Measurements from ENCODE around the gene PHLDA2.

Gene PHLDA2

DNA sequence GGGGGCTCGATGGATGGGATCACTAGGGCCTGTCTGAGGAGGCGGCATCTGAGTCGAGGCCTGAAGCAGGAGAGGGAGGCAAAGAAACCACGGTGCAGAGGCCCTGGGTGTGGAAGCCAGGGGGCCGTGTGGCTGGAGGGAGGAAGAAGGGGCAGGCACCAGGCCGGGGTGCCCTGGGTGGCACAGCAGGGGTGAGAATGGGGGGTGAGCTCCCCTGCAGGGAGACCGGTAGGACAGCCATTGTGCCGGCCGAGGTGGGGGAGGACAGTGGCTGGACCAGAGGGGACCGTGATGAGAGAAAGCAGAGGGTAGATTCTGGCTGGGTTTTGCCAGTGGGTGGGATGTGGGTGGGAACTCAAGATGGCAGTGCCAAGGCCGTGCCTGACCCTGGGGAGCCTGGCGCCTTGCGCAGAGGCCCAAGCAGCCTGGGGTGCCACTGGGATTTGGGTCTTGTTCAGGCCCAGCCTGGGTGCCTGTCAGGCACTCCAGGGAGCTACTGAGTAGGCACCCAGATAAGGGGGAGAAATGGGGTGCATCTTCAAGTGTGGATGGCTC, 18.7 kb downstream of the PHLDA2 start:
- CTCF ChIA-PET, result interaction anchor here (0.7 kb wide), 1 partner anchor 375 kb away, joined by 3 read pairs; no protein-coding TSS in a partner anchor
- H3K27ac ChIP-seq (ENCODE audit: extremely low read depth, low read depth, low read length), result no peak overlapping the region
- TF ChIP-seq YY2 (tag by site-specific recombination; IDR thresholded peaks at IDR 0.05) (no peak), ZNF114 (tag by site-specific recombination; IDR thresholded peaks at IDR 0.05) (no peak), ZBTB8A (tag by site-specific recombination; IDR thresholded peaks at IDR 0.05) (no peak), ZNF302 (tag by site-specific recombination; IDR thresholded peaks at IDR 0.05; ENCODE audit: low read depth) (no peak), ZFHX2 (tag by site-specific recombination; conservative IDR thresholded peaks at IDR 0.05) (peak; percentile 38), ZIC2 (tag by site-specific recombination; IDR thresholded peaks at IDR 0.05) (peak; percentile 70), ZNF677 (tag by site-specific recombination; IDR thresholded peaks at IDR 0.05) (no peak), ZBTB20 (tag by site-specific recombination; IDR thresholded peaks at IDR 0.05) (no peak), ZFP41 (tag by site-specific recombination; IDR thresholded peaks at IDR 0.05; ENCODE audit: borderline replicate concordance) (no peak), ZNF830 (tag by site-specific recombination; IDR thresholded peaks at IDR 0.05; ENCODE audit: low read depth) (no peak), REST (tag by site-specific recombination; IDR thresholded peaks at IDR 0.05) (no peak), ZEB2 (tag by site-specific recombination; IDR thresholded peaks at IDR 0.05) (no peak), ZNF776 (tag by site-specific recombination; IDR thresholded peaks at IDR 0.05; ENCODE audit: borderline replicate concordance) (no peak), ZBTB11 (tag by site-specific recombination; conservative IDR thresholded peaks at IDR 0.05; ENCODE audit: low read depth) (no peak), ZNF37A (tag by site-specific recombination; IDR thresholded peaks at IDR 0.05) (no peak), OSR2 (tag by site-specific recombination; IDR thresholded peaks at IDR 0.05) (no peak), INSM2 (tag by site-specific recombination; IDR thresholded peaks at IDR 0.05) (no peak)
- TF ChIP-seq, protein P1, sequence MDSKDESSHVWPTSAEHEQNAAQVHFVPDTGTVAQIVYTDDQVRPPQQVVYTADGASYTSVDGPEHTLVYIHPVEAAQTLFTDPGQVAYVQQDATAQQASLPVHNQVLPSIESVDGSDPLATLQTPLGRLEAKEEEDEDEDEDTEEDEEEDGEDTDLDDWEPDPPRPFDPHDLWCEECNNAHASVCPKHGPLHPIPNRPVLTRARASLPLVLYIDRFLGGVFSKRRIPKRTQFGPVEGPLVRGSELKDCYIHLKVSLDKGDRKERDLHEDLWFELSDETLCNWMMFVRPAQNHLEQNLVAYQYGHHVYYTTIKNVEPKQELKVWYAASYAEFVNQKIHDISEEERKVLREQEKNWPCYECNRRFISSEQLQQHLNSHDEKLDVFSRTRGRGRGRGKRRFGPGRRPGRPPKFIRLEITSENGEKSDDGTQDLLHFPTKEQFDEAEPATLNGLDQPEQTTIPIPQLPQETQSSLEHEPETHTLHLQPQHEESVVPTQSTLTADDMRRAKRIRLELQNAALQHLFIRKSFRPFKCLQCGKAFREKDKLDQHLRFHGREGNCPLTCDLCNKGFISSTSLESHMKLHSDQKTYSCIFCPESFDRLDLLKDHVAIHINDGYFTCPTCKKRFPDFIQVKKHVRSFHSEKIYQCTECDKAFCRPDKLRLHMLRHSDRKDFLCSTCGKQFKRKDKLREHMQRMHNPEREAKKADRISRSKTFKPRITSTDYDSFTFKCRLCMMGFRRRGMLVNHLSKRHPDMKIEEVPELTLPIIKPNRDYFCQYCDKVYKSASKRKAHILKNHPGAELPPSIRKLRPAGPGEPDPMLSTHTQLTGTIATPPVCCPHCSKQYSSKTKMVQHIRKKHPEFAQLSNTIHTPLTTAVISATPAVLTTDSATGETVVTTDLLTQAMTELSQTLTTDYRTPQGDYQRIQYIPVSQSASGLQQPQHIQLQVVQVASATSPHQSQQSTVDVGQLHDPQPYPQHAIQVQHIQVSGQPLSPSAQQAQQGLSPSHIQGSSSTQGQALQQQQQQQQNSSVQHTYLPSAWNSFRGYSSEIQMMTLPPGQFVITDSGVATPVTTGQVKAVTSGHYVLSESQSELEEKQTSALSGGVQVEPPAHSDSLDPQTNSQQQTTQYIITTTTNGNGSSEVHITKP (tag by site-specific recombination; IDR thresholded peaks at IDR 0.05), result no peak
- TF ChIP-seq, protein P2, sequence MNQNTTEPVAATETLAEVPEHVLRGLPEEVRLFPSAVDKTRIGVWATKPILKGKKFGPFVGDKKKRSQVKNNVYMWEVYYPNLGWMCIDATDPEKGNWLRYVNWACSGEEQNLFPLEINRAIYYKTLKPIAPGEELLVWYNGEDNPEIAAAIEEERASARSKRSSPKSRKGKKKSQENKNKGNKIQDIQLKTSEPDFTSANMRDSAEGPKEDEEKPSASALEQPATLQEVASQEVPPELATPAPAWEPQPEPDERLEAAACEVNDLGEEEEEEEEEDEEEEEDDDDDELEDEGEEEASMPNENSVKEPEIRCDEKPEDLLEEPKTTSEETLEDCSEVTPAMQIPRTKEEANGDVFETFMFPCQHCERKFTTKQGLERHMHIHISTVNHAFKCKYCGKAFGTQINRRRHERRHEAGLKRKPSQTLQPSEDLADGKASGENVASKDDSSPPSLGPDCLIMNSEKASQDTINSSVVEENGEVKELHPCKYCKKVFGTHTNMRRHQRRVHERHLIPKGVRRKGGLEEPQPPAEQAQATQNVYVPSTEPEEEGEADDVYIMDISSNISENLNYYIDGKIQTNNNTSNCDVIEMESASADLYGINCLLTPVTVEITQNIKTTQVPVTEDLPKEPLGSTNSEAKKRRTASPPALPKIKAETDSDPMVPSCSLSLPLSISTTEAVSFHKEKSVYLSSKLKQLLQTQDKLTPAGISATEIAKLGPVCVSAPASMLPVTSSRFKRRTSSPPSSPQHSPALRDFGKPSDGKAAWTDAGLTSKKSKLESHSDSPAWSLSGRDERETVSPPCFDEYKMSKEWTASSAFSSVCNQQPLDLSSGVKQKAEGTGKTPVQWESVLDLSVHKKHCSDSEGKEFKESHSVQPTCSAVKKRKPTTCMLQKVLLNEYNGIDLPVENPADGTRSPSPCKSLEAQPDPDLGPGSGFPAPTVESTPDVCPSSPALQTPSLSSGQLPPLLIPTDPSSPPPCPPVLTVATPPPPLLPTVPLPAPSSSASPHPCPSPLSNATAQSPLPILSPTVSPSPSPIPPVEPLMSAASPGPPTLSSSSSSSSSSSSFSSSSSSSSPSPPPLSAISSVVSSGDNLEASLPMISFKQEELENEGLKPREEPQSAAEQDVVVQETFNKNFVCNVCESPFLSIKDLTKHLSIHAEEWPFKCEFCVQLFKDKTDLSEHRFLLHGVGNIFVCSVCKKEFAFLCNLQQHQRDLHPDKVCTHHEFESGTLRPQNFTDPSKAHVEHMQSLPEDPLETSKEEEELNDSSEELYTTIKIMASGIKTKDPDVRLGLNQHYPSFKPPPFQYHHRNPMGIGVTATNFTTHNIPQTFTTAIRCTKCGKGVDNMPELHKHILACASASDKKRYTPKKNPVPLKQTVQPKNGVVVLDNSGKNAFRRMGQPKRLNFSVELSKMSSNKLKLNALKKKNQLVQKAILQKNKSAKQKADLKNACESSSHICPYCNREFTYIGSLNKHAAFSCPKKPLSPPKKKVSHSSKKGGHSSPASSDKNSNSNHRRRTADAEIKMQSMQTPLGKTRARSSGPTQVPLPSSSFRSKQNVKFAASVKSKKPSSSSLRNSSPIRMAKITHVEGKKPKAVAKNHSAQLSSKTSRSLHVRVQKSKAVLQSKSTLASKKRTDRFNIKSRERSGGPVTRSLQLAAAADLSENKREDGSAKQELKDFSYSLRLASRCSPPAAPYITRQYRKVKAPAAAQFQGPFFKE (tag by site-specific recombination; IDR thresholded peaks at IDR 0.05; ENCODE audit: borderline replicate concordance), result no peak

More for the DNA sequence above, 18.7 kb downstream of the PHLDA2 start:
- Histone ChIP-seq H3K4me3 (ENCODE audit: low read depth, low read length) (no peak overlapping the region), H3K9me3 (ENCODE audit: control insufficient read depth, insufficient read depth, low read depth, low read length) (no peaks in the 10 kb centered on the region), H3K36me3 (ENCODE audit: control insufficient read depth in 2 of 2, insufficient read depth in 1 of 2, low read length in 2 of 2) (no peaks in the 10 kb centered on the region), H3K4me1 (ENCODE audit: control insufficient read depth, insufficient read depth, low read length) (no peaks in the 10 kb centered on the region)
- POLR2A ChIA-PET, result no interaction called here
